HepG2 (cell line): ENCODE measurements around the gene CELF5. TPM values are rescaled to one million over a fixed set of nuclear protein-coding genes. Genes with fewer than 3 reads are reported as not detected.

ENCODE experiments used
- FOSL2 ChIP-seq: sonication (generic); formaldehyde crosslinking; IDR thresholded peaks from 2 replicates; pipeline ENCODE4 v1.4.0; 2020; ENCODE audit warnings: missing genetic modification reagents
- KAT8 ChIP-seq: IDR thresholded peaks from 2 replicates; pipeline ENCODE4 v1.6.1; 2016; ENCODE audit warnings: missing genetic modification reagents, missing compliant biosample characterization
- NFRKB ChIP-seq: fragments of 450-650 bp; IDR thresholded peaks from 2 replicates; pipeline ENCODE4 v1.6.1; 2017
- PHF21A ChIP-seq: sonication (generic); formaldehyde crosslinking; IDR thresholded peaks from 2 replicates; pipeline ENCODE4 v1.5.0; 2020; ENCODE audit warnings: mild to moderate bottlenecking, missing genetic modification reagents
- POLR2AphosphoS5 ChIP-seq: IDR thresholded peaks from 2 replicates; pipeline ENCODE4 v1.6.1; 2012; ENCODE audit warnings: low read depth, low read length
- RFX3 ChIP-seq: IDR thresholded peaks from 2 replicates; pipeline ENCODE4 v1.6.1; 2016; ENCODE audit warnings: missing biosample characterization, missing genetic modification reagents
- RFX5 ChIP-seq: IDR thresholded peaks from 2 replicates; pipeline ENCODE4 v1.6.1; 2011; ENCODE audit warnings: low read depth, low read length, improper control_type of control experiment
- RXRA ChIP-seq: sonication (generic); formaldehyde crosslinking; IDR thresholded peaks from 2 replicates; pipeline ENCODE4 v1.5.1; 2020; ENCODE audit warnings: missing genetic modification reagents
- SOX6 ChIP-seq, 2 experiments: fragments of 450-650 bp in 1 of 2; sonication (generic) in 1 of 2; formaldehyde crosslinking in 1 of 2; IDR thresholded peaks; 2 replicates each; pipeline versions ENCODE4 v1.4.0 to v1.6.1; 2017 to 2020; ENCODE audit warnings: antibody characterized with exemption in 1 of 2, mild to moderate bottlenecking in 1 of 2, missing genetic modification reagents in 1 of 2
- SRF ChIP-seq: IDR thresholded peaks from 2 replicates; pipeline ENCODE4 v1.6.1; 2011; ENCODE audit warnings: mild to moderate bottlenecking, low read depth, low read length, moderate library complexity
- TSC22D2 ChIP-seq: sonication (generic); formaldehyde crosslinking; IDR thresholded peaks from 2 replicates; pipeline ENCODE4 v1.5.1; 2020; ENCODE audit warnings: missing genetic modification reagents, mild to moderate bottlenecking, borderline replicate concordance
- YY1 ChIP-seq: IDR thresholded peaks from 2 replicates; pipeline ENCODE4 v1.6.1; 2011; ENCODE audit warnings: low read length, low read depth, moderate library complexity, mild to moderate bottlenecking; ENCODE audit not compliant: insufficient read depth, insufficient replicate concordance
- ZC3H13 ChIP-seq: sonication (generic); formaldehyde crosslinking; IDR thresholded peaks from 2 replicates; pipeline ENCODE4 v1.8.1; 2023; ENCODE audit warnings: mild to moderate bottlenecking, missing genetic modification reagents, moderate library complexity
- ZFP36 ChIP-seq: fragments of 150-350 bp; IDR thresholded peaks from 2 replicates; pipeline ENCODE4 v1.6.1; 2018; ENCODE audit warnings: borderline replicate concordance, low read length, low read depth; ENCODE audit not compliant: partially characterized antibody
- ZNF354B ChIP-seq: sonication (generic); formaldehyde crosslinking; IDR thresholded peaks from 2 replicates; pipeline ENCODE4 v1.8.0; 2022; ENCODE audit warnings: mild to moderate bottlenecking, missing genetic modification reagents
- ZNF501 ChIP-seq: sonication (generic); formaldehyde crosslinking; IDR thresholded peaks from 2 replicates; pipeline ENCODE4 v1.5.1; 2020; ENCODE audit warnings: mild to moderate bottlenecking, moderate library complexity, missing genetic modification reagents
- ZNF563 ChIP-seq: sonication (generic); formaldehyde crosslinking; IDR thresholded peaks from 2 replicates; pipeline ENCODE4 v1.8.0; 2022; ENCODE audit warnings: mild to moderate bottlenecking, moderate library complexity, missing genetic modification reagents
- ZNF891 ChIP-seq: sonication (generic); formaldehyde crosslinking; IDR thresholded peaks from 2 replicates; pipeline ENCODE4 v1.5.0; 2020; ENCODE audit warnings: mild to moderate bottlenecking, missing genetic modification reagents
- ZSCAN21 ChIP-seq: sonication (generic); formaldehyde crosslinking; IDR thresholded peaks from 2 replicates; pipeline ENCODE4 v1.8.0; 2022; ENCODE audit warnings: mild to moderate bottlenecking, missing genetic modification reagents, moderate library complexity, borderline replicate concordance
- polyA plus RNA-seq, 8 experiments: library from polyadenylated mRNA; depleted of rRNA in 3 of 8; stranded (reverse) in 7 of 8; unstranded in 1 of 8; fragments of >200 nt; fragmentation: Illumina TruSeq in 4 of 8; extraction: Trizol in 4 of 8; gene quantifications; 2 replicates each; pipeline versions ENCODE4 v1.2.1 to v1.2.3, GENCODE V29; 2011 to 2016; ENCODE audit warnings: low read depth in 4 of 8, missing spikeins in 1 of 8, mixed read lengths in 1 of 8; ENCODE audit not compliant: insufficient read depth in 1 of 8
- total RNA-seq, 5 experiments: library from RNA; depleted of rRNA; stranded (reverse); fragments of >200 nt; fragmentation: Illumina TruSeq; extraction: Trizol; gene quantifications; 2 replicates each; pipeline ENCODE4 v1.2.3, GENCODE V29; 2016; ENCODE audit warnings: low read depth in 1 of 5
- TF ChIP-seq, protein P1 (sequence below): sonication (generic); formaldehyde crosslinking; IDR thresholded peaks from 2 replicates; pipeline ENCODE4 v1.8.0; 2022; ENCODE audit warnings: missing genetic modification reagents, low read depth, mild to moderate bottlenecking, borderline replicate concordance
- TF ChIP-seq, protein P2 (sequence below): sonication (generic); formaldehyde crosslinking; IDR thresholded peaks from 2 replicates; pipeline ENCODE4 v1.4.0; 2020; ENCODE audit warnings: missing genetic modification reagents, borderline replicate concordance
- TF ChIP-seq, protein P3 (sequence below): sonication (generic); formaldehyde crosslinking; IDR thresholded peaks from 2 replicates; pipeline ENCODE4 v1.8.1; 2023; ENCODE audit warnings: mild to moderate bottlenecking, missing genetic modification reagents

Gene CELF5
- total and polyA plus RNA-seq, 2 of the 13 experiments (the other 11 are each of a cell fraction or from before 2014, with no cell fraction given): 0.31 to 0.84 TPM

GRCh38 chr19:3274942-3275582 is 50.6 kb downstream of the CELF5 start (continued):
- TF ChIP-seq KAT8 (CRISPR knock-in tag) (no peak), TSC22D2 (no peak), ZC3H13 (no peak), NFRKB (no peak), ZNF891 (peak; percentile 51; the same call in 1 of the 2 replicates), FOSL2 (CRISPR knock-in tag) (no peak), RFX3 (0 out of 2 replicates have a peak, but pooled peaks have one; percentile 54), RFX5 (no peak), ZFP36 (no peak), PHF21A (peak; percentile 60; the same call in 1 of the 2 replicates), SRF (no peak), SOX6 (IDR thresholded peaks at IDR 0.05) (no peak), SOX6 (CRISPR knock-in tag; IDR thresholded peaks at IDR 0.05) (no peak), YY1 (no peak), ZNF563 (0 out of 2 replicates have a peak, but pooled peaks have one; percentile 12), POLR2AphosphoS5 (no peak), ZNF354B (CRISPR knock-in tag) (0 out of 2 replicates have a peak, but pooled peaks have one; percentile 16), ZNF501 (CRISPR knock-in tag) (peak; percentile 66; the same call in 1 of the 2 replicates), ZSCAN21 (CRISPR knock-in tag) (no peak), RXRA (no peak)
- TF ChIP-seq, protein P1, sequence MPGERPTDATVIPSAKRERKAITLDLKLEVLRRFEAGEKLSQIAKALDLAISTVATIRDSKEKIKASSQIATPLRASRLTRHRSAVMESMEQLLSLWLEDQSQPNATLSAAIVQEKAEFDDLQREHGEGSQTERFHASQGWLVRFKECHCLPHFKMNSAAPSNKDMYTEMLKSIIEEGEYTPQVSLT: no peak
- TF ChIP-seq, protein P2, sequence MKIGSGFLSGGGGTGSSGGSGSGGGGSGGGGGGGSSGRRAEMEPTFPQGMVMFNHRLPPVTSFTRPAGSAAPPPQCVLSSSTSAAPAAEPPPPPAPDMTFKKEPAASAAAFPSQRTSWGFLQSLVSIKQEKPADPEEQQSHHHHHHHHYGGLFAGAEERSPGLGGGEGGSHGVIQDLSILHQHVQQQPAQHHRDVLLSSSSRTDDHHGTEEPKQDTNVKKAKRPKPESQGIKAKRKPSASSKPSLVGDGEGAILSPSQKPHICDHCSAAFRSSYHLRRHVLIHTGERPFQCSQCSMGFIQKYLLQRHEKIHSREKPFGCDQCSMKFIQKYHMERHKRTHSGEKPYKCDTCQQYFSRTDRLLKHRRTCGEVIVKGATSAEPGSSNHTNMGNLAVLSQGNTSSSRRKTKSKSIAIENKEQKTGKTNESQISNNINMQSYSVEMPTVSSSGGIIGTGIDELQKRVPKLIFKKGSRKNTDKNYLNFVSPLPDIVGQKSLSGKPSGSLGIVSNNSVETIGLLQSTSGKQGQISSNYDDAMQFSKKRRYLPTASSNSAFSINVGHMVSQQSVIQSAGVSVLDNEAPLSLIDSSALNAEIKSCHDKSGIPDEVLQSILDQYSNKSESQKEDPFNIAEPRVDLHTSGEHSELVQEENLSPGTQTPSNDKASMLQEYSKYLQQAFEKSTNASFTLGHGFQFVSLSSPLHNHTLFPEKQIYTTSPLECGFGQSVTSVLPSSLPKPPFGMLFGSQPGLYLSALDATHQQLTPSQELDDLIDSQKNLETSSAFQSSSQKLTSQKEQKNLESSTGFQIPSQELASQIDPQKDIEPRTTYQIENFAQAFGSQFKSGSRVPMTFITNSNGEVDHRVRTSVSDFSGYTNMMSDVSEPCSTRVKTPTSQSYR (CRISPR knock-in tag): no peak
- TF ChIP-seq, protein P3, sequence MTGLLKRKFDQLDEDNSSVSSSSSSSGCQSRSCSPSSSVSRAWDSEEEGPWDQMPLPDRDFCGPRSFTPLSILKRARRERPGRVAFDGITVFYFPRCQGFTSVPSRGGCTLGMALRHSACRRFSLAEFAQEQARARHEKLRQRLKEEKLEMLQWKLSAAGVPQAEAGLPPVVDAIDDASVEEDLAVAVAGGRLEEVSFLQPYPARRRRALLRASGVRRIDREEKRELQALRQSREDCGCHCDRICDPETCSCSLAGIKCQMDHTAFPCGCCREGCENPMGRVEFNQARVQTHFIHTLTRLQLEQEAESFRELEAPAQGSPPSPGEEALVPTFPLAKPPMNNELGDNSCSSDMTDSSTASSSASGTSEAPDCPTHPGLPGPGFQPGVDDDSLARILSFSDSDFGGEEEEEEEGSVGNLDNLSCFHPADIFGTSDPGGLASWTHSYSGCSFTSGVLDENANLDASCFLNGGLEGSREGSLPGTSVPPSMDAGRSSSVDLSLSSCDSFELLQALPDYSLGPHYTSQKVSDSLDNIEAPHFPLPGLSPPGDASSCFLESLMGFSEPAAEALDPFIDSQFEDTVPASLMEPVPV (CRISPR knock-in tag): no peak
